GM12801 (cell line): ENCODE results near the gene MYMK.

Experiments
- TF ChIP-seq, protein P1 (sequence below): IDR thresholded peaks from one replicate; pipeline ENCODE4 v1.5.1; 2011; ENCODE audit warnings: control low read depth; ENCODE audit not compliant: insufficient read length; ENCODE audit errors: extremely low read depth

MYMK gene

DNA sequence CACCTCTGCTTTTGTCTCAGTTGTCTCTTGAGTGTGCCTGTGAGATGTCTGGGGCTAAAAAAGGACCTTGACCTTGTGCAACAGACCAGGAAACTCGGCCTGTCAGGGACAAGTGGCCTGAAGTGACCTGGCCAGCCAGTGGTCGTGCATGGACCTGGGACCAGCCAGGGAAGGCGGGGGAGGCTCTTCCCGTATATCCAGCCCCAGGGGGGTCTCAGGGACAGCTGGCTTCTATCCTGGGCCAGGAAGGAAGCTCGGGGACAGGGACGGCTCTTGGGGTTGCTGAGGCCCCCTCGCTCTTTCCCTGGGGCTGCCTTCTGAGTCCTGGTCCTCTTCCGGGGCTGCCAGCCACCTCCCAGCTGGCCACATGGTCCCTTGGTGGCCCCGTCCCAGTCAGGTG, 6.5 kb upstream of the MYMK start:
- TF ChIP-seq, protein P1, sequence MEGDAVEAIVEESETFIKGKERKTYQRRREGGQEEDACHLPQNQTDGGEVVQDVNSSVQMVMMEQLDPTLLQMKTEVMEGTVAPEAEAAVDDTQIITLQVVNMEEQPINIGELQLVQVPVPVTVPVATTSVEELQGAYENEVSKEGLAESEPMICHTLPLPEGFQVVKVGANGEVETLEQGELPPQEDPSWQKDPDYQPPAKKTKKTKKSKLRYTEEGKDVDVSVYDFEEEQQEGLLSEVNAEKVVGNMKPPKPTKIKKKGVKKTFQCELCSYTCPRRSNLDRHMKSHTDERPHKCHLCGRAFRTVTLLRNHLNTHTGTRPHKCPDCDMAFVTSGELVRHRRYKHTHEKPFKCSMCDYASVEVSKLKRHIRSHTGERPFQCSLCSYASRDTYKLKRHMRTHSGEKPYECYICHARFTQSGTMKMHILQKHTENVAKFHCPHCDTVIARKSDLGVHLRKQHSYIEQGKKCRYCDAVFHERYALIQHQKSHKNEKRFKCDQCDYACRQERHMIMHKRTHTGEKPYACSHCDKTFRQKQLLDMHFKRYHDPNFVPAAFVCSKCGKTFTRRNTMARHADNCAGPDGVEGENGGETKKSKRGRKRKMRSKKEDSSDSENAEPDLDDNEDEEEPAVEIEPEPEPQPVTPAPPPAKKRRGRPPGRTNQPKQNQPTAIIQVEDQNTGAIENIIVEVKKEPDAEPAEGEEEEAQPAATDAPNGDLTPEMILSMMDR, result no peak

- TF ChIP-seq, protein P1, result no peak
Observed at GRCh38 chr9:133529874-133530273, 5.1 kb upstream of the MYMK start.

DNA sequence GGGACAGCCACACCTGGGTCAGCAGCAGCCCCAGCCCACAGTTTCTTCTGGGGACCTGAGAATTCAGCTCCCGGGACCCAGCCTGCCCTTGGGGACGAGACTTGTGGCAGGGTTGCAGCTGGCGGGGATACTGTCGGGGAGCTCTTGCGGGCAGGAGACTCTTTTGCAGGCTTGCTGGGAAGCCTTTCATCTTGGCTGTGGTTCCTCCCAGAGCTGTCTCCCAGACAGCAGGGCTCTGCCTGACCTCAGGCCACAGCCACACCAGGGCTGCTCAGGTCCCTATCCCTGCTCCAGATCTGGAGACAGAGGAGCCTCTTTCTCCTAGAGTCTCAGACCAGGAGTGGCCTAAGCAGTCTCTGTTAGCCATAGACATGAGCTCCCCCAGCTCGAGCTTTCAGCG, 4.7 kb upstream of the MYMK start:
- TF ChIP-seq, protein P1, result no peak

- TF ChIP-seq, protein P1, result no peak
Observed at GRCh38 chr9:133528876-133529241, 4.1 kb upstream of the MYMK start.

GRCh38 chr9:133528001-133528875, 3.5 kb upstream of the MYMK start:
- TF ChIP-seq, protein P1, result no peak

GRCh38 chr9:133527444-133527920, 2.7 kb upstream of the MYMK start:
- TF ChIP-seq, protein P1, result no peak

GRCh38 chr9:133526721-133527321, 2.1 kb upstream of the MYMK start:
- TF ChIP-seq, protein P1, result no peak
